ENCODE measurements around the gene ZFP92.

Gene ZFP92

GRCh38 chrX:153409414-153410101 is 1.7 kb upstream of the ZFP92 start:
- no peak for DNase-seq

GRCh38 chrX:153410373-153410772 is 899 bp upstream of the ZFP92 start:
- no peak for DNase-seq

DNA sequence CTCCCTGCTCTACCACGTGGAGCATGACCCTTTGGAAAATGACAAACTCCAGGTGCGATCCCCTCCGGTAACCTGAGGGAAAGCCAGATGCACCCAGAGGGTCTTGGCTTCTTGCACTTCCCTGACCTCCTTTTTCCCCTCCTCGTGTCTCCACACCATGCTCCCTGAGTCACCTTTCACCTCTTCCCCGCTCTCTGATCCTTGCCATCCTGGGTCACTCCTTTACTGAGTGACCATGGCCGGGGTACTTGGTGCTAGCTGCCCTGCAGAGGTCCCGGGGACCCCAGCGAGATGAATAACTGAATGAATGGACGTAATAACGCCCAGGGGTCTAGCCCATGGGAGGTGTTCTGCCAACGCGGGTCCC is 401 bp upstream of the ZFP92 start:
- DNase-seq: no peak

GRCh38 chrX:153411988-153412574 is 809 bp downstream of the ZFP92 start:
- no peak for DNase-seq

DNA sequence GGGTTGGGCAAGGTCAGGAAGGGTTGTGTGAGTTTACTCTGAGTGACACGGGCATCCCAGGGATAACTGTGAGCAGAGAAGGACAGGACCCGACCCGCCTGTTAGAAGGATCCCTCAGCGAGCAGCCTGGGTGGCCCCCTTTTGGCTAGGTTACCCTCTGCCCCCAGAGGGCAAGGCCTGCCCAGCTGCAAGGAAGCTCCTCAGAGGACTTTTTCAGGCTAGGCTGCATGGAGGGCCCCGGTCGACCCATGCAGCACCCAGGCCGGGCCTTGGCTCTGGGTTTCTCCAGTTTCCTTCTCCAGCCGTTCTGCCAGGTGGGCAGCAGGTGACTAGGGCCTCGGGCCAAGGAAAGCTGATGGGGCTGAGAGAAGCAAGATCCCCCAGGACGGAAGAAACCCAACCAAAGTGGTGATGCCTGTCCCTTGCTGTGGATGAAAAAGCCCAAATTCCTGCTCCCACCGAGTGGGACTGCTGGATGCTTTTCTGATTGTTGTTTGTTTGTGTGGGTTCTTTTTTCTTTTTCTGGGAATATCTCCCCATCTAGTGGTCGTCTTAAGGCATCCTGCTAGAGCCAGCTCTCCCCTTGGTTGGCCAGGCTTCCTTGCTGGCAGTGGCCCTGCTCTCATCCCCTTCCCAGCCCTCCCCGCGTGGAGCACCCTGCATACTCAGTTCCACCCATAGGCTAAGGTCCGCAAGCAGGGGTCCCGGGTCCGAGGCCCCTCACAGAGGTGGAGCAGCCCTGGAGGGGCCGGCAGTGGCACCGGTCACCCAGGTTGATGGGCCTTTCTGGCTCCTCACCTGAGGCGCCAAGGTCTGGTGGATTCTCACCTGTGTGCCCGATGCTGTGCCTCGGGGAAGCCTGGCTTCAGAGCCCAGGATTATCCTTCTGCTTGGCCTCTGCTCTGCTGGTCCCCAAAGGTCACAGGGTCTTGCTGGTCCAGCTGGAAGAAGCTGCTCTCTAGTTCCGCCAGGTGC is 1.8 kb downstream of the ZFP92 start:
- DNase-seq: no peak

DNA sequence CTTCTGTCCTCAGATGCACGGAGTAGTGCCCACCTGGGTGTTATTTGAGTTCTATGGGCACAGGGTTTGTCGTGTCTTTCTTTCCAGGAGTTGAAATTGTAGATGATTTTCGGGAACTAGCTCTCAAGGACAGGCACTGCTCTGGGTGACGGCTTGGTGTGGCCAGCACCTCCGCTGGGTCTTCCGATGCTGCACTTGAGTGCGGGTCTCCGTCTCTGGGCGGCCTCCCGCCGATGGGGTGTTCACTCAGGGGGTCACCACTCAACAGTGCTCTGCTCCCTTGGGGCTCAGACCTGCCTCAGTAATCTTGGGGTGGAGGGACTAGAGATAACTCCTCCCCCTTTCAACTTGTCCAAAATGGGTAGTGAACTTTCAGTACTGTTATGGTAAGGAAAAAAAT is 2.5 kb downstream of the ZFP92 start:
- DNase-seq: no peak

DNA sequence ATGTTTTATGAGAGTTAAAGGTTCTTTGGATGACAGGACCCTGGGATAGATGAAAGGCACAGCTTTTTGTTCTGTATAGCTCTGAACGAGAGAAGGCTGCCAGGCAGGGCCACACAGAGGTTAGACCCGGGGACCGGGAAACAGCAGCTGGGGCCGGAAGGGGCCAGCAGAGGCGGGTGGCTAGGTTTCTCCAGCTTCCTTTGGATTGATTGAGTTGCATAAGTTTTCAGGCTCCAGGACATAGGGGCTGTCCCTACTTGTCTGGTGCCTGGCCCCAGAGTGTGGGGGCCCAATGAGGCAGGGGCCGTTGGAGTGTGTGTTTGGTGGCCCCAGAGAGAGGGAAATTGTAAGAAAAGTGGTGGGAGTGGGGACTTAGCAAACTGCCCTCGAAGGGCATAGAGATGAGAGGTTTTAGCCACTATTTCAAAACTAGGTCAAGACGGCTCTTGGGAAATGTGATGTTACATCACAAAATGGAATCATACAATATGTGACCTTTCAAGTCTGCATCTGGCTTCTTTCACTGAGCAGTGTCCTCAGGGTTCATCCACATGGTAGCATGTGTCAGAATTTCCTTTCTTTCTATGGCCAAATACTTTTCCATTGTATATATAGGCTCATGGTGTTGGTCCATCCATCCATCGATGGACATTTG is 3.7 kb downstream of the ZFP92 start:
- DNase-seq: no peak

GRCh38 chrX:153416781-153417450 is 5.6 kb downstream of the ZFP92 start:
- no peak for DNase-seq

DNA sequence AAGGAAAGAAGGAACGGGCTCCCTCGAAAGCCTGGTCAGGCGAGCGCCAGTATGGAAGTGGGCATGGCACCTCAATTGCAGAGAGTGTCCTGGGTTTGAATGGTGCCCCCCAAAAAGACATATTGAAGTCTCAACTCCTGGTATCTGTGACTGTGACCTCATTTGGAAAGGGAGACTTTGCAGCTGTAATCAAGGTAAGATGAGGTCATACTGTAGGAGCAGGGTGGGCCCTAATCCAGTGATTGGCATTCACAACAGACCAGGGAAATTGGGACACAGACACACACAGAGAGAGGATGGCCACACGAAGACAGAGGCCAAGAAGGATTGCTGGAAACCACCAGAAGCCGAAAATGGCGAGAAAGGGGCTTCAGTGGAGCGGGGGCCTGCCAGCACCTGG is 6.4 kb downstream of the ZFP92 start:
- DNase-seq: no peak

GRCh38 chrX:153420851-153421599 is 9.8 kb downstream of the ZFP92 start:
- DNase-seq: no peak

- no peak for DNase-seq
These were observed 10.6 kb downstream of the ZFP92 start for GRCh38 chrX:153421856-153422255.

GRCh38 chrX:153423652-153424051 is 12.4 kb downstream of the ZFP92 start:
- no peak for DNase-seq

DNA sequence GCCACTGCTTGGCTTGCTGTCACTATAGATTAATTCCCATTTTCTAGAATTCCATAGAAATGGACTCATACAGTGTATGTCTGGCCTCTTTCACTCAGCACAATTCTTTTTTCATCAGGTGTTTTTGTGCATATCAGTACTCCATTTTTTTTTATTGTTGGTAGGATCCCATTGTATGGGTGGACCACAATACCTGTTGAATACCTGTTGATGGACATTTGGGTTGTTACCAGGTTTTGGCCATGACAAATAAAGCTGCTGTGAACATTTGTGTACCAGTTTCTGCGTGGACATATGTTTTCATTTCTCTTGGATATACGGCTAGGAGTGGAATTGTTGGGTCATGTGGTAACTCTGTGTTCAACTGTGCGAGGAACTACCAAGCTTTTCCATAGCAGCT is 14.9 kb downstream of the ZFP92 start:
- DNase-seq: no peak

GRCh38 chrX:153430796-153431195 is 19.5 kb downstream of the ZFP92 start:
- DNase-seq: no peak

- no peak for DNase-seq
These were observed 21.9 kb downstream of the ZFP92 start for GRCh38 chrX:153433161-153433680.

DNA sequence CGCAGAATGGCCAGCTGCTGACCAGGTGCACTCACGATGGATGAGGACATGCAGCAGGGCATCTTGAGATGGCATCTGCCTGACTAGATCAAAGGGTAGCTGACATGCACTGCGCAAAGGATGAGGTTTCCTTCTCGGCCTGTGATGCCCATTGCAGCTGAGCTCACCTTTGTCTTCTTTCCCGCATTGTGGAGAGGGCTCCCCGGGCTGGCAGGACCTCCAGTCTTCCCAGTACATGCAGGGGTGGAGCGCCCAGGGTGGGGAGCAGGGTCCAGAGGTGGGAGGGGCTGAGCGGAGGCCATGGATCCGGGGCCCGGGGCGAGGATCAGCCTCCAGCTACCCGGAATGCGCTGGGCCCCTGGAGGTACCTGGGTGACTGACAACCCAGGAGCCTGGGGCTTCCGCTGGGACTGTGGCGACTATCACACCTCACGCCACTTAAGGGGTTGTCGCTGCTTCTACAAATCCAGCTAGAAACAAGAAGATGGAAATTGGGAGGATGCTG is 22.6 kb downstream of the ZFP92 start:
- no peak for DNase-seq

DNA sequence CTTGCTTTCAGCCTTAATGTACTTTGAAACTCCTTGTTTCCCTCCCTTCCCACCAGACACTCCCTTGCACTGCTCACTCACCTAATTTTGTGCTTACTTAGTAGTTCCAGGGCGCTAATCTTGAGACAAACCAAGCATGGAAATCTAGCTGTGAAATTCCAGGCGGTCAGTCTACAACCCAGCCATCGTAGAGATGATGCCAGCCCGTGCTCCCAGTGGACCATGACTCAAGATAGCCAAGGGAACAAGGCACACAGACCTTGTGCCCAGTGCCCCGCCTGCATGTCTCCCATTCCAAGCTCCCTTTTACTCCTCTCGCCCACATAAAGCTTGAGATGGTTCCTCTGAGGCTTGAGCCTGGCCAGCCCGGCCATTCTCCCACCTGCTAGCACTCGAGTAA is 23.5 kb downstream of the ZFP92 start:
- DNase-seq: no peak

- no peak for DNase-seq
These were observed 24.6 kb downstream of the ZFP92 start for GRCh38 chrX:153435845-153436244.

DNA sequence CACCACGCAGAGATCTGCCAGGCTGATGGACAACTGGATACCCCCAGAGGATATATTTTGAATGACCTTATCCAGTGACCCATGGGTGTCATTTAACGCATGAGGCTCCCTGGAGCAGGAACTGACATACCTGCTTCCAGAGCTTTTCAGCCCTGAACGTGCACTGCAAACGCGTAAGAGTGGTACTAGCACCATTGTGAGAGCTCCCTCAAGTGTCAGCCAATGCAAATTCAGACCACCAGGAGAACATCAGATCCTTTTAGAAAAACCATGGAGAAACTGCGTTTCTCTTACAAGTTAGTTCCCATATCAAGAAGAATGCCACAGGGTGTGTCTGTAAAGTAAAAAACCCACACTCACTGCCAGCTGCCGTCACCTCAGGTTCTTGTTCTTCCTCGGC is 27.3 kb downstream of the ZFP92 start:
- DNase-seq: no peak

GRCh38 chrX:153439977-153440376 is 28.7 kb downstream of the ZFP92 start:
- no peak for DNase-seq

DNA sequence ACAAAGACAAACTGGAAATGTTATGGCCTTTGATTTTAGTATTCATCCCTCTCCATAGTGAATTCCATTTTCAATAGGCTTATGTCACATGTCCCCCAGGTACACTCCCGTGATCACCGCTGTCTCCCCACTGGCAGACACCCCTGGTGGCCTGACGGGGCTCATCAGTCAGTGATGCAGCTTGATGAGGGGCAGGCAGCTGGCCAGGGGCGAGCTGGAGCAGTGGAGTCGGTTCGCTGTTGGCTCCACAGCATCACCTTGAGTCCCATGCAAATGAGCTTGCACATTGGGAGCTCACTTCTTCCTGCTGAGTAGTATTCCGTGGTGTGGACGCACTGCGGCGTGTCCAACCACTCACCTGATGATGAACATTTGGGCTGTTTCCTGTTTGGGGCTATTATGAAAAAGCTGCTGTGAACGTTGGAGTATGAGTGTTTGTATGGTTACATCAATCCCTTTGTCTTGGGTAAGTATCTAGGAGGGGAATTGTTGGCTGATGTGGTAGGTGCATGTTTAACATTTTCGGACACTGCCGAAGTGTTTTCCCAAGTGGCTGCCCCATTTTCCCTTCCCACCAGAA is 29.4 kb downstream of the ZFP92 start:
- DNase-seq: no peak
